IMR-90 (cell line): Measurements from ENCODE around the gene MYCBPAP. TPM values are rescaled to one million over a fixed set of nuclear protein-coding genes. Genes with fewer than 3 reads are reported as not detected.

Experiments
- ATAC-seq: fragments of 200-7000 bp; cut with Tn5 transposase; 2 replicates; pipeline ENCODE4 v1.9.1; 2020; ENCODE audit warnings: low read depth, mild to moderate bottlenecking, moderate library complexity
- BruUV-seq: library from RNA; stranded (reverse); fragments of 400-500 nt; replicated peaks from 2 replicates; lab custom pipeline; 2021; lab: Mats Ljungman, UMichigan
- CTCF ChIA-PET: fragments of 300-600 bp; formaldehyde crosslinking; extraction: SDS; loops from one replicate; lab custom pipeline; 2021; ENCODE audit warnings: antibody characterized with exemption; lab: Yijun Ruan, JAX
- POLR2A ChIA-PET: fragments of 300-600 bp; sonication (Branson Sonifier 250); formaldehyde crosslinking; loops from one replicate; lab custom pipeline; 2022; ENCODE audit warnings: antibody characterized with exemption; ENCODE audit not compliant: unreplicated experiment; lab: Charles Lee
- DNase-seq: peaks from one replicate; pipeline ENCODE4 v3.0.0; 2013
- H2AFZ ChIP-seq: replicated peaks from 2 replicates; pipeline ENCODE3; 2013; ENCODE audit warnings: low read length, mild to moderate bottlenecking; ENCODE audit not compliant: poor library complexity
- H2AK5ac ChIP-seq: 2 replicates; pipeline ENCODE4 v1.6.1; 2013; ENCODE audit warnings: low read depth, low read length, inconsistent platforms
- H2AK9ac ChIP-seq: replicated peaks from 2 replicates; pipeline ENCODE3; 2013; ENCODE audit warnings: mild to moderate bottlenecking, low read depth, low read length, moderate library complexity; ENCODE audit not compliant: poor library complexity
- H2BK120ac ChIP-seq: 2 replicates; pipeline ENCODE4 v1.6.1; 2013; ENCODE audit warnings: low read depth, low read length, inconsistent platforms
- H2BK15ac ChIP-seq: 3 replicates; pipeline ENCODE4 v1.6.1; 2013; ENCODE audit warnings: low read depth, low read length, inconsistent platforms
- H2BK20ac ChIP-seq: 2 replicates; pipeline ENCODE4 v1.6.1; 2013; ENCODE audit warnings: low read depth, mild to moderate bottlenecking, inconsistent platforms, low read length, moderate library complexity
- H2BK5ac ChIP-seq: 2 replicates; pipeline ENCODE4 v1.6.1; 2013; ENCODE audit warnings: mild to moderate bottlenecking, low read depth, low read length, inconsistent platforms; ENCODE audit not compliant: poor library complexity, severe bottlenecking
- H3K14ac ChIP-seq: replicated peaks from 2 replicates; pipeline ENCODE4 v1.6.1; 2013; ENCODE audit warnings: low read depth, low read length, inconsistent platforms
- H3K18ac ChIP-seq: 2 replicates; pipeline ENCODE4 v1.6.1; 2013; ENCODE audit warnings: low read depth, low read length, control low read depth
- H3K23ac ChIP-seq: 2 replicates; pipeline ENCODE4 v1.6.1; 2013; ENCODE audit warnings: low read depth, low read length, inconsistent platforms
- H3K27ac ChIP-seq: 2 replicates; pipeline ENCODE4 v1.5.1; 2013; ENCODE audit warnings: mild to moderate bottlenecking, control low read depth, low read length; ENCODE audit not compliant: insufficient read depth
- H3K27me3 ChIP-seq: 2 replicates; pipeline ENCODE4 v1.6.1; 2013; ENCODE audit warnings: low read length; ENCODE audit not compliant: control insufficient read depth, insufficient read depth
- H3K36me3 ChIP-seq: 2 replicates; pipeline ENCODE4 v1.6.1; 2013; ENCODE audit warnings: low read length, mixed read lengths; ENCODE audit not compliant: control insufficient read depth, insufficient read depth
- H3K4ac ChIP-seq: 2 replicates; pipeline ENCODE4 v1.6.1; 2013; ENCODE audit warnings: low read depth, low read length, inconsistent platforms
- H3K4me1 ChIP-seq: 2 replicates; pipeline ENCODE4 v1.6.1; 2013; ENCODE audit warnings: low read length, mixed read lengths; ENCODE audit not compliant: control insufficient read depth, insufficient read depth
- H3K4me2 ChIP-seq: 2 replicates; pipeline ENCODE4 v1.6.1; 2013; ENCODE audit warnings: low read depth, mild to moderate bottlenecking, control low read depth, low read length, moderate library complexity
- H3K4me3 ChIP-seq: 2 replicates; pipeline ENCODE4 v1.5.1; 2013; ENCODE audit warnings: low read depth, mild to moderate bottlenecking, control low read depth, low read length, moderate library complexity; ENCODE audit not compliant: insufficient read depth
- H3K56ac ChIP-seq: 2 replicates; pipeline ENCODE4 v1.6.1; 2013; ENCODE audit warnings: low read length, inconsistent platforms; ENCODE audit not compliant: insufficient read depth; ENCODE audit errors: extremely low read depth
- H3K79me1 ChIP-seq, 2 experiments: 2 replicates each; pipeline ENCODE4 v1.6.1; 2013; ENCODE audit warnings: low read length in 2 of 2, inconsistent platforms in 1 of 2, low read depth in 1 of 2
- H3K9ac ChIP-seq: 2 replicates; pipeline ENCODE4 v1.6.1; 2013; ENCODE audit warnings: low read depth, low read length, control low read depth
- H3K9me1 ChIP-seq: 2 replicates; pipeline ENCODE4 v1.6.1; 2013; ENCODE audit warnings: low read length, inconsistent platforms; ENCODE audit not compliant: insufficient read depth
- H3K9me3 ChIP-seq: 2 replicates; pipeline ENCODE4 v1.6.1; 2013; ENCODE audit warnings: low read length; ENCODE audit not compliant: control insufficient read depth, insufficient read depth
- H4K20me1 ChIP-seq: 2 replicates; pipeline ENCODE4 v1.6.1; 2013; ENCODE audit warnings: low read length, inconsistent platforms; ENCODE audit not compliant: insufficient read depth
- H4K5ac ChIP-seq: 2 replicates; pipeline ENCODE4 v1.6.1; 2013; ENCODE audit warnings: mild to moderate bottlenecking, low read depth, low read length, control low read depth
- H4K8ac ChIP-seq, 2 experiments: 2 replicates each; pipeline ENCODE4 v1.6.1; 2013; ENCODE audit warnings: low read depth in 2 of 2, low read length in 2 of 2, control low read depth in 1 of 2, inconsistent platforms in 1 of 2
- H4K91ac ChIP-seq: 2 replicates; pipeline ENCODE4 v1.6.1; 2013; ENCODE audit warnings: low read depth, low read length, inconsistent platforms; ENCODE audit not compliant: insufficient read depth
- CEBPB ChIP-seq: IDR thresholded peaks from 2 replicates; pipeline ENCODE4 v1.6.1; 2012; ENCODE audit warnings: low read depth, low read length, improper control_type of control experiment
- CHD1 ChIP-seq: IDR thresholded peaks from 2 replicates; pipeline ENCODE4 v1.6.1; 2012; ENCODE audit warnings: low read depth, low read length, improper control_type of control experiment
- POLR2A ChIP-seq: IDR thresholded peaks from 2 replicates; pipeline ENCODE4 v1.6.1; 2012; ENCODE audit warnings: mild to moderate bottlenecking, low read depth, low read length
- RAD21 ChIP-seq: IDR thresholded peaks from 2 replicates; pipeline ENCODE4 v1.6.1; 2012; ENCODE audit warnings: low read length, improper control_type of control experiment
- RFX5 ChIP-seq: IDR thresholded peaks from 2 replicates; pipeline ENCODE4 v1.8.0; 2012; ENCODE audit warnings: low read depth, mild to moderate bottlenecking, low read length, moderate library complexity
- SMC3 ChIP-seq: fragments of 150-350 bp; IDR thresholded peaks from 2 replicates; pipeline ENCODE4 v1.6.1; 2016; ENCODE audit warnings: low read depth, mild to moderate bottlenecking, antibody characterized with exemption, low read length, moderate library complexity
- WGBS, 2 experiments: methylation state at CpG; one replicate each; pipeline versions ENCODE4 v1.1.5 to v1.1.7; 2013; ENCODE audit warnings: missing lambda C conversion rate in 2 of 2; ENCODE audit not compliant: insufficient read length in 1 of 2; ENCODE audit errors: extremely low coverage in 2 of 2; 5-methylcytosine and 5-hydroxymethylcytosine counted together
- dilution Hi-C: fragments of 300-500 bp; cut with HindIII; formaldehyde crosslinking; loops from one replicate; pipeline ENCODE4 v1.14.3; 2018; ENCODE audit warnings: low sequenced_read_pairs; ENCODE audit not compliant: unreplicated experiment
- in situ Hi-C: fragments of 300-500 bp; cut with MboI; formaldehyde crosslinking; loops from 3 replicates; pipeline ENCODE4 v1.14.3; 2019; ENCODE audit warnings: low sequenced_read_pairs, inconsistent platforms, mixed read lengths
- intact Hi-C: fragments of 100-400 bp; cut with micrococcal nuclease; formaldehyde crosslinking; loops from 2 replicates; pipeline ENCODE4 v1.10.0; 2022
- polyA plus RNA-seq, 3 experiments: library from polyadenylated mRNA; depleted of rRNA; stranded (reverse); fragments of >200 nt; gene quantifications; 2 replicates each; pipeline ENCODE4 v1.2.3, GENCODE V29; 2012; ENCODE audit warnings: low replicate concordance in 1 of 3
- total RNA-seq: library from RNA; depleted of rRNA; stranded (reverse); fragments of >200 nt; gene quantifications from 2 replicates; pipeline ENCODE4 v1.2.3, GENCODE V29; 2012
- TF ChIP-seq, protein P1 (sequence below): conservative IDR thresholded peaks from 2 replicates; pipeline ENCODE4 v1.5.1; 2012; ENCODE audit warnings: mild to moderate bottlenecking, low read depth, low read length, improper control_type of control experiment
- TF ChIP-seq, protein P2 (sequence below): fragments of 150-350 bp; IDR thresholded peaks from 2 replicates; pipeline ENCODE4 v1.6.1; 2016; ENCODE audit warnings: low read depth, mild to moderate bottlenecking, low read length, moderate library complexity, borderline replicate concordance

The MYCBPAP gene
- total and polyA plus RNA-seq, 2 of the 4 experiments (the other 2 are of a cell fraction): 0.17 to 0.18 TPM

DNA sequence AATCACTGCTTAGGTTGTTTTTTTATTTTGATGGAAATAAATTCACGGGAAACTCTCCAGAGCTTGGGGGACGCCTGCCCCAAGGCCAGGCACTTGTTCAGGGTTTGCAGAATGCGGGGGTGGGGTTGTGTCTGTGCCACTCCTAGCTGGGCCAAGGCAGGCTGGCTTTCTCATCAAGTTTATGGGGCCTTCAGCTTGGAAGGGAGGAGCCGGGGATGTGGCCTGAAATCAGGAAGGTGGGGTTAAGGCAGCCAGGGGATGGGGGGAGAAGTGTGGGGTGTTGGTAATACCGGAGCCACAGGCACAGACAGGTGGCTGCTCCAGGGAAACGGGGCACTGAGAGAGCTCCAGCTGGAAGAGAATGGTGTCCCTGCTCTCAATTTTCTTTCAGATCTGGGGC is 37.8 kb upstream of the MYCBPAP start (continued):
- TF ChIP-seq CHD1 (no peak), POLR2A (no peak)
- TF ChIP-seq, protein P1, sequence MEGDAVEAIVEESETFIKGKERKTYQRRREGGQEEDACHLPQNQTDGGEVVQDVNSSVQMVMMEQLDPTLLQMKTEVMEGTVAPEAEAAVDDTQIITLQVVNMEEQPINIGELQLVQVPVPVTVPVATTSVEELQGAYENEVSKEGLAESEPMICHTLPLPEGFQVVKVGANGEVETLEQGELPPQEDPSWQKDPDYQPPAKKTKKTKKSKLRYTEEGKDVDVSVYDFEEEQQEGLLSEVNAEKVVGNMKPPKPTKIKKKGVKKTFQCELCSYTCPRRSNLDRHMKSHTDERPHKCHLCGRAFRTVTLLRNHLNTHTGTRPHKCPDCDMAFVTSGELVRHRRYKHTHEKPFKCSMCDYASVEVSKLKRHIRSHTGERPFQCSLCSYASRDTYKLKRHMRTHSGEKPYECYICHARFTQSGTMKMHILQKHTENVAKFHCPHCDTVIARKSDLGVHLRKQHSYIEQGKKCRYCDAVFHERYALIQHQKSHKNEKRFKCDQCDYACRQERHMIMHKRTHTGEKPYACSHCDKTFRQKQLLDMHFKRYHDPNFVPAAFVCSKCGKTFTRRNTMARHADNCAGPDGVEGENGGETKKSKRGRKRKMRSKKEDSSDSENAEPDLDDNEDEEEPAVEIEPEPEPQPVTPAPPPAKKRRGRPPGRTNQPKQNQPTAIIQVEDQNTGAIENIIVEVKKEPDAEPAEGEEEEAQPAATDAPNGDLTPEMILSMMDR: no peak

DNA sequence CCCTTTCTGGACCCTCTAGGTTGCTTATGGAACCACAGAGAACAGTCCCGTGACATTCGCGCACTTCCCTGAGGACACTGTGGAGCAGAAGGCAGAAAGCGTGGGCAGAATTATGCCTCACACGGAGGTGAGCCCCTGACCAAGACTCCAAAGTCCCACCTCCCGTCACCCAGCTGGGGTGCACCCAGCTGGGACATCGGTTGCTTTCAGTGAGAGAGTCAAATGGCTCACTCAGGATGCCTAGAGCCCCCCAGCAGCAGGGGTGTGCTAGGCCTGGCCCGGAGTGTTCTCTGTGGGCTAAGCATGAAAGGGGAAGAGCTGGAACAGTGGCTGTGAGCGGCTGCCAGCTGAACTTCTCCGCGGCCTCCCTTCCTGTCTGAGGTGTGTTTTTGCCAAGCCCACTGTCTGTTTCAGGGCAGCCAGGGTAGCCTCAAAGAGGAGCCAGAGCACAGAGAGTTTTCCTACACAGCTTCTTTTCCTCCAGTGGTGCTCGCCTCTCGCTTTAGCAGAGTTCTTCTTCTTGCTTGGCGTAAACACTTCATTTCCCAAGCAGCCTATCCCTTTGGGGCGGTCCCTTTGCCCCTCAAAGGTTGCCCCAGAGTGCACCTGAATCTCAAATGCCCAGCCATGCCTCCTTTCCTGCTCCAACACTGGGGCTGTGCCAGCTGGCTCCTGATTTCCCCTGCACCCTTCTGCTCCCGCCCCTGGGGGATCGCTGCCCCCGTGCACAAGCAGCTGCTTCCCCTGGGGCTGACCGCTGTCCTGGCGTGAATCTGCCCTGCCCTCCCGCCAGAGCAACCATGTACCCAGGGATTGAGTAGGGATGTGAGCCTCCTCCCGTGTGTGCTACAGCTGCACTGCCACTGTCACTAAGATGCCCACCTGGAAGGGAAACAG is 37.0 kb upstream of the MYCBPAP start:
- H3K27me3 ChIP-seq: peaks cover 27% of the 10 kb centered on the region
- H2BK20ac ChIP-seq: no peak overlapping the region
- H3K4me3 ChIP-seq: no peak overlapping the region
- intact Hi-C loops (no loop called here), dilution Hi-C loops (no loop called here), in situ Hi-C loops (no loop called here)
- no peak overlapping the region for H3K4me2 ChIP-seq
- no TSS peak for BruUV-seq
- no peak overlapping the region for H3K14ac ChIP-seq
- H4K20me1 ChIP-seq: no peaks in the 10 kb centered on the region; the same call in 1 of the 2 replicates
- no peak overlapping the region for H3K56ac ChIP-seq
- H3K9me3 ChIP-seq: no peaks in the 10 kb centered on the region
- H4K91ac ChIP-seq: no peak overlapping the region
- no peaks in the 10 kb centered on the region for H3K79me1 ChIP-seq
- no peak overlapping the region for H2BK15ac ChIP-seq
- CTCF ChIA-PET: no interaction called here
- peaks cover 2% of the 10 kb centered on the region for H3K4me1 ChIP-seq
- ATAC-seq (no peak), DNase-seq (no peak)
- peaks cover 14% of the 10 kb centered on the region; the same call in 1 of the 2 replicates for H3K36me3 ChIP-seq
- H4K8ac ChIP-seq: no peak overlapping the region
- no peaks in the 10 kb centered on the region for H3K9me1 ChIP-seq
- no peak overlapping the region for H2AK9ac ChIP-seq
- H2BK120ac ChIP-seq: no peak overlapping the region
- no peak overlapping the region for H3K18ac ChIP-seq
- no peak overlapping the region for H4K5ac ChIP-seq
- H2AK5ac ChIP-seq: no peak overlapping the region
- H3K4ac ChIP-seq: no peak overlapping the region
- no peak overlapping the region for H3K9ac ChIP-seq
- no peak overlapping the region for H3K23ac ChIP-seq
- TF ChIP-seq RAD21 (no peak), POLR2A (no peak), RFX5 (no peak), CEBPB (no peak), CHD1 (no peak), SMC3 (no peak)
- TF ChIP-seq, protein P2, sequence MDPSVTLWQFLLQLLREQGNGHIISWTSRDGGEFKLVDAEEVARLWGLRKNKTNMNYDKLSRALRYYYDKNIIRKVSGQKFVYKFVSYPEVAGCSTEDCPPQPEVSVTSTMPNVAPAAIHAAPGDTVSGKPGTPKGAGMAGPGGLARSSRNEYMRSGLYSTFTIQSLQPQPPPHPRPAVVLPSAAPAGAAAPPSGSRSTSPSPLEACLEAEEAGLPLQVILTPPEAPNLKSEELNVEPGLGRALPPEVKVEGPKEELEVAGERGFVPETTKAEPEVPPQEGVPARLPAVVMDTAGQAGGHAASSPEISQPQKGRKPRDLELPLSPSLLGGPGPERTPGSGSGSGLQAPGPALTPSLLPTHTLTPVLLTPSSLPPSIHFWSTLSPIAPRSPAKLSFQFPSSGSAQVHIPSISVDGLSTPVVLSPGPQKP: no peak
- POLR2A ChIA-PET: no interaction called here
- no peak overlapping the region for H2BK5ac ChIP-seq
- no peak overlapping the region for H2AFZ ChIP-seq
- H3K27ac ChIP-seq: no peak overlapping the region
- 88% methylated on average over 10 of the region's 22 CpGs; no CpG with 5 or more reads in 1 of the 2 experiments for WGBS, 2 experiments
